Endothelial cell of umbilical vein (primary cell): Measurements from ENCODE around the gene TMPRSS12. TPM values are rescaled to one million over a fixed set of nuclear protein-coding genes. Genes with fewer than 3 reads are reported as not detected.

Source experiments
- BruUV-seq: library from RNA; stranded (reverse); fragments of 400-500 nt; replicated peaks from 2 replicates; lab custom pipeline; 2021; lab: Mats Ljungman, UMichigan
- CTCF ChIA-PET: fragments of 300-600, 350-600 bp; sonication (Branson Sonifier 250); formaldehyde crosslinking; loops from one replicate; lab custom pipeline; 2021; ENCODE audit warnings: antibody characterized with exemption, inconsistent platforms; lab: Charles Lee
- POLR2A ChIA-PET: fragments of 300-600, 350-600 bp; sonication (Branson Sonifier 250); formaldehyde crosslinking; loops from one replicate; lab custom pipeline; 2021; ENCODE audit warnings: antibody characterized with exemption, inconsistent platforms; lab: Charles Lee
- DNase-seq: peaks from one replicate; pipeline ENCODE4 v3.0.0-alpha.2; 2011; ENCODE audit warnings: low read depth, low spot score
- FAIRE-seq: peaks from 2 replicates; lab custom pipeline; 2011; peaks lifted over from hg19 to GRCh38; lab: Jason Lieb, UNC
- H2AFZ ChIP-seq: 2 replicates; pipeline ENCODE4 v1.6.0; 2012; ENCODE audit warnings: low read depth, low read length, control low read depth, inconsistent platforms
- H3K27ac ChIP-seq: 2 replicates; pipeline ENCODE4 v1.5.1; 2011; ENCODE audit warnings: low read depth, mild to moderate bottlenecking, control low read depth, low read length, moderate library complexity; ENCODE audit not compliant: insufficient read depth
- H3K27me3 ChIP-seq, 2 experiments: 2 replicates each; pipeline versions ENCODE4 v1.6.0 to v1.6.1; 2011; ENCODE audit warnings: low read length in 2 of 2, mixed read lengths in 1 of 2; ENCODE audit not compliant: control insufficient read depth in 2 of 2, insufficient read depth in 2 of 2
- H3K36me3 ChIP-seq, 2 experiments: 2 replicates in 1 of 2; 3 replicates in 1 of 2; pipeline ENCODE4 v1.5.1; 2011; ENCODE audit warnings: low read length in 2 of 2, mild to moderate bottlenecking in 1 of 2, moderate library complexity in 1 of 2; ENCODE audit not compliant: control insufficient read depth in 2 of 2, insufficient read depth in 2 of 2; ENCODE audit errors: extremely low read depth in 1 of 2
- H3K4me1 ChIP-seq: 3 replicates; pipeline ENCODE4 v1.5.1; 2011; ENCODE audit warnings: mild to moderate bottlenecking, low read length; ENCODE audit not compliant: control insufficient read depth, insufficient read depth; ENCODE audit errors: extremely low read depth
- H3K4me2 ChIP-seq: 2 replicates; pipeline ENCODE4 v1.6.1; 2011; ENCODE audit warnings: low read length, control low read depth, mixed read lengths; ENCODE audit not compliant: insufficient read depth
- H3K4me3 ChIP-seq, 3 experiments: fragments of 200-600 bp in 1 of 3; sonication (generic), shearing (Covaris generic) in 1 of 3; replicated peaks in 1 of 3; 2 replicates each; pipeline ENCODE4 v1.5.1; 2011 to 2016; ENCODE audit warnings: control low read depth in 3 of 3, low read length in 3 of 3, mild to moderate bottlenecking in 2 of 3, inconsistent platforms in 1 of 3, low read depth in 1 of 3, moderate library complexity in 1 of 3; ENCODE audit not compliant: insufficient read depth in 1 of 3
- H3K79me2 ChIP-seq: 2 replicates; pipeline ENCODE4 v1.6.0; 2012; ENCODE audit warnings: low read length, inconsistent platforms; ENCODE audit not compliant: control insufficient read depth, insufficient read depth
- H3K9ac ChIP-seq: replicated peaks from 2 replicates; pipeline ENCODE3; 2011; ENCODE audit warnings: low read length, control low read depth; ENCODE audit not compliant: insufficient read depth; ENCODE audit errors: extremely low read depth
- H3K9me1 ChIP-seq: replicated peaks from 3 replicates; pipeline ENCODE4 v1.6.0; 2011; ENCODE audit warnings: mild to moderate bottlenecking, low read length; ENCODE audit not compliant: control insufficient read depth, insufficient read depth; ENCODE audit errors: extremely low read depth
- H3K9me3 ChIP-seq: replicated peaks from 2 replicates; pipeline ENCODE4 v1.5.1; 2012; ENCODE audit warnings: low read length, inconsistent platforms; ENCODE audit not compliant: control insufficient read depth, insufficient read depth
- H4K20me1 ChIP-seq: replicated peaks from 2 replicates; pipeline ENCODE3; 2011; ENCODE audit warnings: mild to moderate bottlenecking, low read length; ENCODE audit not compliant: control insufficient read depth, insufficient read depth; ENCODE audit errors: extremely low read depth
- EZH2 ChIP-seq: IDR thresholded peaks from 2 replicates; pipeline ENCODE4 v1.6.1; 2012; ENCODE audit warnings: borderline replicate concordance, low read depth, mild to moderate bottlenecking, moderate library complexity, low read length, inconsistent platforms; ENCODE audit not compliant: severe bottlenecking
- JUN ChIP-seq: IDR thresholded peaks from 2 replicates; pipeline ENCODE4 v1.6.1; 2011; ENCODE audit warnings: borderline replicate concordance, low read depth; ENCODE audit not compliant: insufficient read length, insufficient read depth
- MYC ChIP-seq: IDR thresholded peaks from one replicate; pipeline ENCODE4 v1.6.1; 2011; ENCODE audit warnings: mild to moderate bottlenecking, low read depth, low read length
- POLR2A ChIP-seq: IDR thresholded peaks from 2 replicates; pipeline ENCODE4 v1.6.1; 2012; ENCODE audit warnings: low read depth, mild to moderate bottlenecking, control low read depth, low read length
- dilution Hi-C: fragments of 300-500 bp; cut with MboI; formaldehyde crosslinking; loops from one replicate; pipeline ENCODE4 v1.15.0; 2019; ENCODE audit warnings: low sequenced_read_pairs; ENCODE audit not compliant: extremely low pct_ligation_motif_present
- intact Hi-C: fragments of 100-400 bp; cut with micrococcal nuclease; formaldehyde crosslinking; loops from one replicate; pipeline ENCODE4 v1.10.0; 2022
- polyA plus RNA-seq, 4 experiments: library from polyadenylated mRNA; depleted of rRNA in 3 of 4; stranded (reverse) in 3 of 4; unstranded in 1 of 4; fragments of >200 nt; gene quantifications; 2 replicates each; pipeline versions ENCODE4 v1.2.1 to v1.2.3, GENCODE V29; 2011 to 2012; ENCODE audit warnings: missing spikeins in 1 of 4
- total RNA-seq: library from RNA; stranded (reverse); gene quantifications from 2 replicates; pipeline ENCODE4 v1.2.3, GENCODE V29; 2021
- TF ChIP-seq, protein P1 (sequence below), 2 donors: IDR thresholded peaks; 1 replicate in 1 of 2; 2 replicates in 1 of 2; pipeline ENCODE4 v1.5.1; 2011; ENCODE audit warnings: low read length in 2 of 2, mild to moderate bottlenecking in 2 of 2, moderate library complexity in 2 of 2, control low read depth in 1 of 2, inconsistent platforms in 1 of 2, low read depth in 1 of 2; ENCODE audit not compliant: insufficient read depth in 1 of 2; ENCODE audit errors: extremely low read depth in 1 of 2
- TF ChIP-seq, protein P2 (sequence below): IDR thresholded peaks from 2 replicates; pipeline ENCODE4 v1.6.1; 2011; ENCODE audit not compliant: insufficient read depth, insufficient read length

The TMPRSS12 gene
- total and polyA plus RNA-seq, 2 donors (not counting 3 experiments of a cell fraction or from before 2014, with no cell fraction given) = not detected

DNA sequence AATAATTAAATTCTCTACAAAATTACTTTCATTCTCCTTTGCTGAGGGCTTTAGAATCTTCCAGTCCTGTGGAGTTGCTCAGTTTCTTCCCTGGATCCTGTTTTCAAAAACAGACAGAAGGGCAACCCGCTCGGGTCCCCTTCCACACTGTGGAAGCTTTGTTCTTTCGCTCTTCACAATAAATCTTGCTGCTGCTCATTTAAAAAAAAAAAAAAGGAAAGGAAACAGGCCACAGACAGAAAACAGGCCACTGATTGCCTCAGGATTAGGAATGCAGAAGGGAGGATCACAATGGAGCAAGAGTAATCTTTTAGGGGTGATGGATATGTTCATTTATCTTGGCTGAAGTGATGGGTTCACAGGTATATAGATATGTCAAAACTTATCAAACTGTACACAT is 80.1 kb downstream of the TMPRSS12 start:
- POLR2A ChIA-PET = no interaction called here
- CTCF ChIA-PET = interaction anchor here (0.5 to 3.6 kb wide), 6 partner anchors 64 to 293 kb away, joined by 3 to 17 read pairs (median 3); no protein-coding TSS in a partner anchor

DNA sequence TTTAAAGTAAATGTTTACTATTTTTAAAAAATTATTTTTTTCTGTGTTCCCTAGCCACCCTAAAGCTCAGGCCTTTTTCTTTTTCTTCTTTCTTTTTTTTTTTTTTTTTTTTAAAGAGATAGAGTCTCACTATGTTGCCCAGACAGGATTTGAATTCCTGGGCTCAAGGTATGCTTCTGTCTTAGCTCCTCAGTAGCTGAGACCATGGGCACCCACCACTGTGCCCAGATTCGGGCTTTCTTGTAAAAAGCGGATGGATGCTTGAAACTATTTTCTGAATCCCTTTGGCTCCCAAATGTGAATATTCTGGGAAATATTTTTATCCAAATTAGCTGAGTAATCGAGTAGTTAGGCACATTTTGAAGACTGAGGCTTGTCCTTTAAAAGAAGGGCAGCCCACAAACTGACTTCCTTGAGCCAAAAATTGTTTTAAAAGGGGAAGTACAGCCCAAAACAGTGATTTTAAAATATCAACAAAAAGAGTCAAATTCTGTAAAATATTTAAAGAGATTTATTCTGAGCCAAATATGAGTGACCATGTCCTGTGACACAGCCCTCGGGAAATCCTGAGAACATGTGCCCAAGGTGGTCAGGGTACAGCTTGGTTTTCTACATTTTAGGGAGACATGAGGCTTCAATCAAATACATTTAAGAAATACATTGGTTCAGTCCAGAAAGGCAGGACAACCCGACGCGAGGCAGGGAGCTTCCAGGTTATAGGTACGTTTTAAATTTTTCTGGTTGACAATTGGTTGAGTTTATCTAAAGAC is 80.8 kb downstream of the TMPRSS12 start:
- Histone ChIP-seq H3K9me1 (no peaks in the 10 kb centered on the region), H3K4me1 (peaks cover 24% of the 10 kb centered on the region), H3K9ac (no peak overlapping the region), H4K20me1 (no peaks in the 10 kb centered on the region), H3K4me3 (no peak overlapping the region), H3K9me3 (no peaks in the 10 kb centered on the region), H3K27me3 (no peaks in the 10 kb centered on the region), H2AFZ (peak overlapping the region; percentile 96), H3K27ac (peak overlapping the region; percentile 65), H3K79me2 (no peaks in the 10 kb centered on the region), H3K36me3 (no peaks in the 10 kb centered on the region), H3K4me2 (peak overlapping the region; percentile 94)
- dilution Hi-C loops (no loop called here), intact Hi-C loops (loop anchor here (2.0 kb wide), 1 partner anchor 103 kb away; the partner anchor contains the start of gene SLC11A2)
- TF ChIP-seq, protein P1, sequence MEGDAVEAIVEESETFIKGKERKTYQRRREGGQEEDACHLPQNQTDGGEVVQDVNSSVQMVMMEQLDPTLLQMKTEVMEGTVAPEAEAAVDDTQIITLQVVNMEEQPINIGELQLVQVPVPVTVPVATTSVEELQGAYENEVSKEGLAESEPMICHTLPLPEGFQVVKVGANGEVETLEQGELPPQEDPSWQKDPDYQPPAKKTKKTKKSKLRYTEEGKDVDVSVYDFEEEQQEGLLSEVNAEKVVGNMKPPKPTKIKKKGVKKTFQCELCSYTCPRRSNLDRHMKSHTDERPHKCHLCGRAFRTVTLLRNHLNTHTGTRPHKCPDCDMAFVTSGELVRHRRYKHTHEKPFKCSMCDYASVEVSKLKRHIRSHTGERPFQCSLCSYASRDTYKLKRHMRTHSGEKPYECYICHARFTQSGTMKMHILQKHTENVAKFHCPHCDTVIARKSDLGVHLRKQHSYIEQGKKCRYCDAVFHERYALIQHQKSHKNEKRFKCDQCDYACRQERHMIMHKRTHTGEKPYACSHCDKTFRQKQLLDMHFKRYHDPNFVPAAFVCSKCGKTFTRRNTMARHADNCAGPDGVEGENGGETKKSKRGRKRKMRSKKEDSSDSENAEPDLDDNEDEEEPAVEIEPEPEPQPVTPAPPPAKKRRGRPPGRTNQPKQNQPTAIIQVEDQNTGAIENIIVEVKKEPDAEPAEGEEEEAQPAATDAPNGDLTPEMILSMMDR (IDR thresholded peaks at IDR 0.05; ENCODE audit: extremely low read depth in 1 of 2, insufficient read depth in 1 of 2, low read depth in 1 of 2, low read length in 2 of 2) = no peak
- TF ChIP-seq EZH2 (no peak), MYC (no peak), JUN (no peak), POLR2A (no peak)
- FAIRE-seq = peak; percentile 50
- POLR2A ChIA-PET = no interaction called here
- CTCF ChIA-PET = interaction anchor here (0.8 to 3.6 kb wide), 5 partner anchors 62 to 159 kb away, joined by 3 to 17 read pairs (median 3); no protein-coding TSS in a partner anchor
- peak; percentile 12 for DNase-seq
- BruUV-seq = no TSS peak

More for the DNA sequence above, 80.1 kb downstream of the TMPRSS12 start:
- H3K9me3 ChIP-seq = no peaks in the 10 kb centered on the region
- no peaks in the 10 kb centered on the region for H4K20me1 ChIP-seq
- H3K4me1 ChIP-seq = peaks cover 24% of the 10 kb centered on the region
- no peaks in the 10 kb centered on the region for H3K79me2 ChIP-seq
- H3K4me2 ChIP-seq = peak overlapping the region; percentile 13
- no peaks in the 10 kb centered on the region for H3K9me1 ChIP-seq
- BruUV-seq = no TSS peak
- H3K27ac ChIP-seq = no peak overlapping the region
- intact Hi-C loops (no loop called here), dilution Hi-C loops (no loop called here)
- H3K36me3 ChIP-seq = no peaks in the 10 kb centered on the region
- TF ChIP-seq MYC (no peak), EZH2 (no peak)
- TF ChIP-seq, protein P2, sequence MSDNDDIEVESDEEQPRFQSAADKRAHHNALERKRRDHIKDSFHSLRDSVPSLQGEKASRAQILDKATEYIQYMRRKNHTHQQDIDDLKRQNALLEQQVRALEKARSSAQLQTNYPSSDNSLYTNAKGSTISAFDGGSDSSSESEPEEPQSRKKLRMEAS = no peak
- no peak overlapping the region for H3K9ac ChIP-seq
- H3K27me3 ChIP-seq = no peaks in the 10 kb centered on the region
- H3K4me3 ChIP-seq = no peak overlapping the region
- peak overlapping the region; percentile 55 for H2AFZ ChIP-seq
- no peak for FAIRE-seq
- DNase-seq = peak; percentile 47
